ENCODE data around the gene IZUMO1R. TPM values are rescaled to one million over a fixed set of nuclear protein-coding genes. Genes with fewer than 3 reads are reported as not detected.

The IZUMO1R gene
- total and polyA plus RNA-seq, 5 experiments from 2014 or later = not detected

DNA sequence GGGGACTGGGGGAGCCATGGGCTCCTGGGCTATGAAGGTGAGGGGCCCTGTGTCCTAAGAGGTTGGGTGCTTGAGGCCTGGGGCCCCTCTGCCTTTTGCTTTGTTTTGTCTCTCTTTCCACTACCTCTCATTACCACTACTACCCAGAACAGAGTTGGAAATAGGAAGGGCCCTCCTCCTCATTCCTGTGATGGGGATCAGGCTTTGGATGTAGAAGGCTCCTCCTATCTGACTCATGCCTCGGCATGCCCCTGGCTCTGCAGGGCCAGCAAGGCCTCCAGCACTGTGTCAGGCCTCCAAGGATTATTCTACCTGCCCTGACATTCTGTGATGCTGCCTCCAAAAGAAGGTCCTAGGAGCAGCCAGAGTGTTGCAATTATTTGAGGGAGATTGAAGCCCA lies 766 bp downstream of the IZUMO1R start:
- H3K27ac Mint-ChIP-seq = no peak overlapping the region
- DNase-seq (no peak), ATAC-seq (no peak)
- H3K9me3 Mint-ChIP-seq = no peaks in the 10 kb centered on the region
- no peak overlapping the region for H3K4me3 Mint-ChIP-seq
- no peaks in the 10 kb centered on the region for H3K36me3 Mint-ChIP-seq
- H3K4me1 Mint-ChIP-seq = peaks cover 0 to 2% (median 0%) of the 10 kb centered on the region in 4 donors
- peaks cover 3 to 36% (median 17%) of the 10 kb centered on the region in 5 donors for H3K27me3 Mint-ChIP-seq
- POLR2A ChIA-PET = no interaction called here

DNA sequence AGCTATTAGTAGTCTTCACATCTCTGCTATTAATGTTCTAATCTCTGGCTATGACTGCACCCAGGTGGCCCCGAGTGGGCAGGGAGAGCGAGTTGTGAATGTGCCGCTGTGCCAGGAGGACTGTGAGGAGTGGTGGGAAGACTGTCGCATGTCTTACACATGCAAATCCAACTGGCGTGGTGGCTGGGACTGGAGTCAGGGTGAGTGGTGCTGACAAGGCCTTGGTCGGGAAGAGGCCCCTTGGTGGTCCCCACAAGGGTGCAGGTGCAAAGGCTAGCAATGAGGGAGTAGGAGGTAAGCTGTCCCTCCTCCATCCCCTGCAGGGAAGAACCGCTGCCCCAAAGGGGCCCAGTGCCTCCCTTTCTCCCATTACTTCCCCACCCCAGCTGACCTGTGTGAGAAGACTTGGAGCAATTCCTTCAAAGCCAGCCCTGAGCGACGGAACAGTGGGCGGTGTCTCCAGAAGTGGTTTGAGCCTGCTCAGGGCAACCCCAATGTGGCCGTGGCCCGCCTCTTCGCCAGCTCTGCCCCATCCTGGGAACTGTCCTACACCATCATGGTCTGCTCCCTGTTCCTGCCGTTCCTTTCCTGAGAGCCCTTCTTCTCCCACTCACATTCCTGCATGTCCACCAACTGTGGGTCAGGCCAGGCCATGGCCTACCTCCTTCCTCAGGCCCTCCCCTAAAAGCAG lies 2.9 kb downstream of the IZUMO1R start:
- no peak overlapping the region for H3K27ac Mint-ChIP-seq
- no peak overlapping the region for H3K4me3 Mint-ChIP-seq

DNA sequence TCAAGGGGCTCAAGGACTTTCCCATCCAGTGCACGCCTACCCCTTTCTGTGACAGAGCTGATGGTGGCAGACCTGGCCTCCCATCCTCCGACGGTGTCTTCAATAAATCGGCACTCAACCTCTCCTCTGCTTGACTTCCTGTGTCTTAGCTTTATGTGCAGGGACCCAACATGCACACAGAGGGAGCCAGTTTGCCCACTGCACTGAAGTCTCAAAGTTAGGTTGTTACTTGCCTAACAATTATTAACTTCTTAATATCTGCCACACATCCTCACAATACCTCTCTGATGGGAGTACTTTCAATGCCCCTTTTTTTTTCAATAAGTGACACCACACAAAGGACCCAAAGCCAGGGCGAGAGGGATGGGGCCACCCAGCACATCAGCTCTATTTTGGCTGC lies 3.6 kb downstream of the IZUMO1R start:
- H3K4me1 Mint-ChIP-seq = peaks cover 0 to 2% (median 0%) of the 10 kb centered on the region in 4 donors
- POLR2A ChIA-PET = no interaction called here
- peaks cover 3 to 34% (median 26%) of the 10 kb centered on the region in 5 donors for H3K27me3 Mint-ChIP-seq
- ATAC-seq = no peak
- H3K4me3 Mint-ChIP-seq = no peak overlapping the region
- peak overlapping the region in 1 of 10 donors; percentile 20 for H3K27ac Mint-ChIP-seq
- no peaks in the 10 kb centered on the region for H3K9me3 Mint-ChIP-seq
- H3K36me3 Mint-ChIP-seq = no peaks in the 10 kb centered on the region
- no peak for DNase-seq

More for the DNA sequence above, 2.9 kb downstream of the IZUMO1R start:
- H3K4me1 Mint-ChIP-seq = peaks cover 0 to 2% (median 0%) of the 10 kb centered on the region in 4 donors
- H3K36me3 Mint-ChIP-seq = no peaks in the 10 kb centered on the region
- H3K9me3 Mint-ChIP-seq = no peaks in the 10 kb centered on the region
- ATAC-seq (no peak), DNase-seq (no peak)
- POLR2A ChIA-PET = no interaction called here
- H3K27me3 Mint-ChIP-seq = peaks cover 3 to 34% (median 22%) of the 10 kb centered on the region in 5 donors

- H3K36me3 Mint-ChIP-seq = no peaks in the 10 kb centered on the region
- DNase-seq (no peak), ATAC-seq (no peak)
- H3K4me3 Mint-ChIP-seq = no peak overlapping the region
- peaks cover 0 to 2% (median 0%) of the 10 kb centered on the region in 4 donors for H3K4me1 Mint-ChIP-seq
- H3K27ac Mint-ChIP-seq = no peak overlapping the region
- H3K27me3 Mint-ChIP-seq = peaks cover 8 to 50% (median 40%) of the 10 kb centered on the region in 5 donors
- no peaks in the 10 kb centered on the region for H3K9me3 Mint-ChIP-seq
- POLR2A ChIA-PET = no interaction called here
Observed at GRCh38 chr11:94309757-94310156, 5.4 kb downstream of the IZUMO1R start.

GRCh38 chr11:94310191-94310875 lies 6.0 kb downstream of the IZUMO1R start:
- ATAC-seq = no peak
- Mint-ChIP-seq H3K27me3 (peaks cover 12 to 50% (median 40%) of the 10 kb centered on the region in 5 donors), H3K27ac (no peak overlapping the region), H3K9me3 (no peaks in the 10 kb centered on the region), H3K36me3 (no peaks in the 10 kb centered on the region), H3K4me1 (peaks cover 0 to 2% (median 0%) of the 10 kb centered on the region in 4 donors), H3K4me3 (no peak overlapping the region)
- POLR2A ChIA-PET = no interaction called here
- no peak for DNase-seq

DNA sequence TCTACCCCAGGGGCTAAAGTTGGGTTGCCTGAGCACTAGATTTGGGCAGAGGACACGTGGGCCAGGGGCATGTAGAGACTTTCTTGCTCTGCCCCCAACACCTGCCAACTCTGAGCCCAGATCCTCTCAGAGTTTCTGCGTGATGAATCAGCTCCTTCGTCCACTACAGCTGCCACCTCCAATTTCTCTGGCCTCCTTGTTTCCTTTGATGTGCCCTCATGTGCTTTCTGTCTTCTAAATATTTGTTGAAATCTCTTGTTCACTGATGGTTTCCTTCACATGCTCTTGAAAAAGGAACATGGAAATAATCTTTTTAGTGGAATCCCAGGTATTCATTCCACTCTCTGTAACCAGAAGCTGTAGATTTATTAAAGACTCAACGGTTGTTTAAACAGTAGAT lies 8.0 kb downstream of the IZUMO1R start:
- Mint-ChIP-seq H3K36me3 (no peaks in the 10 kb centered on the region), H3K9me3 (peaks cover 0 to 4% (median 0%) of the 10 kb centered on the region in 9 donors), H3K27ac (no peak overlapping the region), H3K4me1 (peaks cover 0 to 2% (median 0%) of the 10 kb centered on the region in 4 donors), H3K4me3 (no peak overlapping the region), H3K27me3 (peaks cover 12 to 41% (median 35%) of the 10 kb centered on the region in 5 donors)
- POLR2A ChIA-PET = no interaction called here
- DNase-seq (no peak), ATAC-seq (no peak)

DNA sequence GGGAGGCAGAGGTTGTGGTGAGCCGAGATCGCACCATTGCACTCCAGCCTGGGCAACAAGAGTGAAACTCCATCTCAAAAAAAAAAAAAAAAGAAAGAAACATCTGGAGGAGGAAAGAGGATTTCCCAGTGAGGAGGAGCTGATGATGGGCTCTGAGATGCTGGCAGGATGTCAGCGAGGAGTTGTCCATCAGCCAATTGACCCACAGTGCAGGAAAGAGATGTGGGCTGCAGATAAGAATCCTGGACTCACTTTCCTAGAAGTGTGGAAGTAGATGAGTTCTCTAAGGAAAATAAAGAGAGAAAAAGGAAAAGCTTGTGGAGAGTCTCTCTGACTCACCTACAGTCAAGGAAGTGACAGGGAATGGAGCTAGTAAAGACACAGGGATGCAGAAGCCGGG lies 9.7 kb downstream of the IZUMO1R start:
- DNase-seq = no peak
- POLR2A ChIA-PET = no interaction called here
- H3K4me1 Mint-ChIP-seq = no peaks in the 10 kb centered on the region
- no peak for ATAC-seq
- peaks cover 0 to 4% (median 0%) of the 10 kb centered on the region in 9 donors for H3K9me3 Mint-ChIP-seq
- H3K4me3 Mint-ChIP-seq = no peak overlapping the region
- no peak overlapping the region for H3K27ac Mint-ChIP-seq
- peaks cover 12 to 31% (median 27%) of the 10 kb centered on the region in 5 donors for H3K27me3 Mint-ChIP-seq
- H3K36me3 Mint-ChIP-seq = no peaks in the 10 kb centered on the region

GRCh38 chr11:94315664-94316063 lies 11.3 kb downstream of the IZUMO1R start:
- POLR2A ChIA-PET = no interaction called here
- H3K27me3 Mint-ChIP-seq = peaks cover 13 to 29% (median 26%) of the 10 kb centered on the region in 5 donors
- DNase-seq = no peak
- ATAC-seq = no peak
- H3K36me3 Mint-ChIP-seq = no peaks in the 10 kb centered on the region
- H3K27ac Mint-ChIP-seq = no peak overlapping the region
- H3K4me3 Mint-ChIP-seq = no peak overlapping the region
- no peaks in the 10 kb centered on the region for H3K4me1 Mint-ChIP-seq
- H3K9me3 Mint-ChIP-seq = peaks cover 0 to 4% (median 0%) of the 10 kb centered on the region in 9 donors

DNA sequence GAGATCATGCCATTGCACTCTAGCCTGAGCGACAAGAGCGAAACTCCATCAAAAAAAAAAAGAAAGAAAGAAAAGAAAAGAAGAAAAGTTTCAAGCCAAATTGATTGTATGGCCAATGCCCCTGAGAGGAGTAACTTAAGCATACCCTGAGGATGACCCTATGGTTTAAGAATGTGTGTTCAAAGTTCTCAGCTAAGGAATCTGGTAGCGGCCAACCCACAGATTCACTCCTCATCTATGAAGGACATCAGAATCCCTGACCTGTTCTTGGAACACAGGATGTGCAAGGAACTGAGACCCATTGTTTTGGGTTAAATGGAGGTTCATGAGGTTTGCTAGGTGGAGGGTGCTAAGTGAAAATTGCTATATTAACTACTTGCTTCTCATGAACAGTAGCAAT lies 18.1 kb downstream of the IZUMO1R start:
- DNase-seq (no peak), ATAC-seq (no peak)
- Mint-ChIP-seq H3K27ac (no peak overlapping the region), H3K4me3 (no peak overlapping the region), H3K9me3 (peaks cover 0 to 18% (median 3%) of the 10 kb centered on the region in 9 donors), H3K4me1 (no peaks in the 10 kb centered on the region), H3K36me3 (no peaks in the 10 kb centered on the region), H3K27me3 (peaks cover 0 to 4% (median 1%) of the 10 kb centered on the region in 5 donors)
- POLR2A ChIA-PET = no interaction called here

- no peaks in the 10 kb centered on the region for H3K36me3 Mint-ChIP-seq
- POLR2A ChIA-PET = no interaction called here
- peaks cover 0 to 16% (median 2%) of the 10 kb centered on the region in 9 donors for H3K9me3 Mint-ChIP-seq
- no peak for ATAC-seq
- H3K4me1 Mint-ChIP-seq = no peaks in the 10 kb centered on the region
- DNase-seq = peak in 5 of 10 donors; percentile 8 to 23 (median 16)
- no peak overlapping the region for H3K27ac Mint-ChIP-seq
- peaks cover 0 to 11% (median 6%) of the 10 kb centered on the region in 5 donors for H3K27me3 Mint-ChIP-seq
- peak overlapping the region in 1 of 10 donors; percentile 45 for H3K4me3 Mint-ChIP-seq
Observed at GRCh38 chr11:94325681-94326080, 21.3 kb downstream of the IZUMO1R start.

- ATAC-seq = no peak
- no peaks in the 10 kb centered on the region for H3K4me1 Mint-ChIP-seq
- peaks cover 1 to 11% (median 6%) of the 10 kb centered on the region in 5 donors for H3K27me3 Mint-ChIP-seq
- no peaks in the 10 kb centered on the region for H3K36me3 Mint-ChIP-seq
- no peak for DNase-seq
- peaks cover 0 to 16% (median 0%) of the 10 kb centered on the region in 9 donors for H3K9me3 Mint-ChIP-seq
- H3K27ac Mint-ChIP-seq = no peak overlapping the region
- no peak overlapping the region for H3K4me3 Mint-ChIP-seq
- POLR2A ChIA-PET = interaction anchor here (0.6 kb wide), 1 partner anchor 113 kb away, joined by 4 read pairs; no protein-coding TSS in a partner anchor
Observed at GRCh38 chr11:94326947-94327346, 22.6 kb downstream of the IZUMO1R start.

DNA sequence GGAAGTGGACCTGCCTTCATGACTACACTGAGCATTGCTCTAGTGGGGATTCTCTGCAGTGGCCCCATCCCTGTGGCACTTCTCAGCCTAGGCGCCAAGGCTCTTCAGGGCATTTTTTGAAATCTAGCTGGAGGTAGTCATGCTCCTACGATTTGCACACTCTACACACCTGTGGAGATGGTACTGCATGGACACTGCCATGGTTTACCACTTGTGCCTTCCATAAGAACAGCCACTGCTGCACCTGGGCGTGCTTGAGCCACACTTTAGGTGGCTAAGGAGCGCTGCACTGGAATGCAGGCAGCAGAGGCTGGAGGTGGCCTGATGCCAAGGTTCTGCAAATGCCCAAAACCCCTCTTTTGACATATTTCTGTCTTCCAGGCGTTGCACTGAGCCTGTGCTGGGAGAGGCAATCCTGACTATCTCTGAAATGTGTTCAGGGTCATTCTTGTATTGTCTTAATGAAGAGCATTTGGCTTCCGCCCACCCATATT lies 24.3 kb downstream of the IZUMO1R start:
- Mint-ChIP-seq H3K36me3 (no peaks in the 10 kb centered on the region), H3K4me1 (no peaks in the 10 kb centered on the region), H3K27ac (no peak overlapping the region), H3K27me3 (peaks cover 1 to 11% (median 8%) of the 10 kb centered on the region in 5 donors), H3K9me3 (peaks cover 0 to 16% (median 0%) of the 10 kb centered on the region in 9 donors), H3K4me3 (no peak overlapping the region)
- DNase-seq = no peak
- POLR2A ChIA-PET = no interaction called here
- no peak for ATAC-seq

GRCh38 chr11:94329501-94329900 lies 25.1 kb downstream of the IZUMO1R start:
- Mint-ChIP-seq H3K27ac (no peak overlapping the region), H3K27me3 (peaks cover 1 to 11% (median 8%) of the 10 kb centered on the region in 5 donors)

More at GRCh38 chr11:94329501-94329900, 25.1 kb downstream of the IZUMO1R start:
- Mint-ChIP-seq H3K9me3 (peaks cover 0 to 16% (median 0%) of the 10 kb centered on the region in 9 donors), H3K36me3 (no peaks in the 10 kb centered on the region), H3K4me3 (no peak overlapping the region), H3K4me1 (no peaks in the 10 kb centered on the region)
- ATAC-seq = no peak
- no peak for DNase-seq
- POLR2A ChIA-PET = no interaction called here

Data from naive thymus-derived CD8-positive, alpha-beta T cell (primary cell).